Astrocyte of the cerebellum (primary cell): ENCODE measurements around the gene BOK.
"Not testable (repeated sequence)": the region's sequence is repeated elsewhere in the genome, so short reads cannot be mapped to it uniquely, and the experiment has no call there.

Source experiments
- DNase-seq: peaks from one replicate; pipeline ENCODE4 v3.0.0-alpha.2; 2011; ENCODE audit warnings: low read depth
- H3K4me3 ChIP-seq: 2 replicates; pipeline ENCODE4 v1.5.1; 2011; ENCODE audit warnings: mild to moderate bottlenecking, low read depth, low read length, moderate library complexity
- in situ Hi-C: cut with HindIII; loops from 2 replicates; pipeline ENCODE4 v1.10.0; 2017; ENCODE audit warnings: low sequenced_read_pairs
- TF ChIP-seq, protein P1 (sequence below): IDR thresholded peaks from 2 replicates; pipeline ENCODE4 v1.5.1; 2012; ENCODE audit warnings: low read length, low read depth, moderate library complexity, mild to moderate bottlenecking; ENCODE audit errors: missing control alignments

The BOK gene

DNA sequence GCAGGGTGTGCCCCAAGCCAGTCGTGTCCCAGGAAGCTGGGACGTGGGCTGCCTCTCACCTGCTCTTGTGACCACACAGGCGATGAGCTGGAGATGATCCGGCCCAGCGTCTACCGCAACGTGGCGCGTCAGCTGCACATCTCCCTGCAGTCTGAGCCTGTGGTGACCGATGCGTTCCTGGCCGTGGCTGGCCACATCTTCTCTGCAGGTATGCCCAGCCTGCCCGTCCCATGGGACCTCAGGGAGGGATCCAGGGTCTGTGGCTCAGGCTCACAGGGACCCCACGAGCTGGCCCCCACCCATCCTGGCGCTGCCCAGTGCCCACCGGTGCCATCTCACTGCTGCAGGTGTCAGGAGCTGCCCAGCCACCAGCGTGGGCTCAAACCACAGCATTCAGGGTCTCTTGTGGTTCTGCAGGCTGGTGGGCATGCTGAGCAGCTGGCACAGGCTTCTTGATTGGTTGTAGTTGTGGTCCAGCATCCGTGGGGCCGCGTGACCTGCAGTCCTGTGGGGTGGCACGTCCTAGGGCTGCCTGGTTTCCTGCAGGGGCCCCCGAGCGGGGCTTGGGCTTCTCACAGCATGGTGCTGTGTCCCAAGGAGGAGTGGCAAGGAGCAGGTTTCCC, 3.8 kb downstream of the BOK start:
- H3K4me3 ChIP-seq = no peak overlapping the region
- in situ Hi-C loops = no loop called here
- TF ChIP-seq, protein P1, sequence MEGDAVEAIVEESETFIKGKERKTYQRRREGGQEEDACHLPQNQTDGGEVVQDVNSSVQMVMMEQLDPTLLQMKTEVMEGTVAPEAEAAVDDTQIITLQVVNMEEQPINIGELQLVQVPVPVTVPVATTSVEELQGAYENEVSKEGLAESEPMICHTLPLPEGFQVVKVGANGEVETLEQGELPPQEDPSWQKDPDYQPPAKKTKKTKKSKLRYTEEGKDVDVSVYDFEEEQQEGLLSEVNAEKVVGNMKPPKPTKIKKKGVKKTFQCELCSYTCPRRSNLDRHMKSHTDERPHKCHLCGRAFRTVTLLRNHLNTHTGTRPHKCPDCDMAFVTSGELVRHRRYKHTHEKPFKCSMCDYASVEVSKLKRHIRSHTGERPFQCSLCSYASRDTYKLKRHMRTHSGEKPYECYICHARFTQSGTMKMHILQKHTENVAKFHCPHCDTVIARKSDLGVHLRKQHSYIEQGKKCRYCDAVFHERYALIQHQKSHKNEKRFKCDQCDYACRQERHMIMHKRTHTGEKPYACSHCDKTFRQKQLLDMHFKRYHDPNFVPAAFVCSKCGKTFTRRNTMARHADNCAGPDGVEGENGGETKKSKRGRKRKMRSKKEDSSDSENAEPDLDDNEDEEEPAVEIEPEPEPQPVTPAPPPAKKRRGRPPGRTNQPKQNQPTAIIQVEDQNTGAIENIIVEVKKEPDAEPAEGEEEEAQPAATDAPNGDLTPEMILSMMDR = no peak
- no peak for DNase-seq

DNA sequence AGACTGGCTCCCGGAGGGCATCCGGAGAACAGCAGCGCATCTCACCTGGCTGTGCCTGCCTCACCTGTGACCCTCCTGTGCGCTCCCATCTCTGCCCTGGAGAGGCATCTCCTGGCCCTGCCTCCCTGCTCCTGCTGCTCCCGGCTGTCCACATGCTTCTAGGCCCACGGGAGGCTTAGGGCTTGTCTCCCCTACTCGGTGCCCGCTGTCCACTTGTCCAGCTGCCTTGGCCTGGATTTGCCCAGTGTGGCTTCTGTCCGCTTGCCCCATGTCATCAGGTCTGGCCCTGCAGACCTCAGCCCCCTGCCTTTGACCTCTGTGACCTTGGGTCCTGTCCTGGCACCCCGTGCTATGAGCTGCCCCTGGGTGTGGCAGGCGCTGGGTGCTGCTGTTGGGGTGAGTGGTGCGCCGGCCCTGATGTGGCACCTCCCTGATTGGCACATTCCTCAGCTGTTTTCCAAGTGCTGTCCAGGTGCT, 4.5 kb downstream of the BOK start:
- in situ Hi-C loops = no loop called here
- no peak for DNase-seq
- TF ChIP-seq, protein P1 = no peak
- no peak overlapping the region for H3K4me3 ChIP-seq

DNA sequence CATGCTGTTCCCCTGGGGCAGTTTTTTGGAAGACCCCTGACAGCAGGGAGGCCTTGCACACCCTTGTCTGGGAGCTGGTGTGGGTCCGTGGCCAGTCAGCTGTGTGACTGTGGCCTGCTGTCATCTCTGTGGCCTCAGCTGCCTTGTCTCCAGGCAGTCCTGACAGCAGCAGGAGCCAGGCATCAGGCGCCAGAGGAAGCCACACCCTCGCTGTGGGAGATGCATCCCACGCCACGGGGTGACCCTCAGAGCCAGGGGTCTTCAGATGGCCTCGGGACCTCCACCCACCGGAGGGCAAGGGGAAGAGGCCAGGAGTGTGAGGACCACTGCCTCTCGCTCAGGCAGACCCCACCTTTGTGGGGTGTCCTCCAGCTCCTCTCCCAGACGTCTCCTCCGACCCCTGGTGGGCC, 5.0 kb downstream of the BOK start:
- DNase-seq = no peak
- in situ Hi-C loops = no loop called here
- no peak overlapping the region for H3K4me3 ChIP-seq

DNA sequence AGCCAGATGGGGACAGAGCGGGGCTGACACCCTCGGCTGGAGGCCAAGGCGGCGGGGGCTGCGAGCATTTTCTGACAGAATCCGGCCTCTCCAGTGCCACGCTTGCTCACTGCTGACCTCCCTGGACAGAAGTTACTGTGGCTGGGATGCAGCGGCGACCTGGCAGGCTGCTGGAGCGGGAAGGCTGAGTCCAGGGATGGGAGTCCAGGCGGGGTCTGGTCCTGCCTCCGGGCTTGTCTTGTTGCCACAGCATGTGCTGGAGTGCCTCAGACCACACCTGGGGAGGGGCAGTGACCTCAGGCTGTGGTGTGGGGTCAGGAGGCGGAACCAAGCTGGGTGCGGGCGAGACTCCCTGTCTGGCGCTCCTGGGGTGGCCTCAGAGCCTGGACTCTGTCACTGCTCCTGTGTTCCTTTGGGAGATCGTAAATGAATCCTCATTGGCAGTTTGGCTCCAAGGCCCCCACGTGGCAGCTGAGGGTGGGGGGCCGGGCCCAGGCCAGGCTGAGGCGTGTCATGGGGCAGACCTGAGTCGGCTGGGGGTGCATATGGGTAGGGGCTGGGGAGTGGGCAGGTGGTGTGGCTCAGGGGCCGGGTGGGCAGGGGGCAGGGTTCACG, 5.5 kb downstream of the BOK start:
- no peak overlapping the region for H3K4me3 ChIP-seq
- DNase-seq = no peak
- TF ChIP-seq, protein P1 = no peak
- in situ Hi-C loops = no loop called here

More for the DNA sequence above, 5.0 kb downstream of the BOK start:
- TF ChIP-seq, protein P1 = no peak

DNA sequence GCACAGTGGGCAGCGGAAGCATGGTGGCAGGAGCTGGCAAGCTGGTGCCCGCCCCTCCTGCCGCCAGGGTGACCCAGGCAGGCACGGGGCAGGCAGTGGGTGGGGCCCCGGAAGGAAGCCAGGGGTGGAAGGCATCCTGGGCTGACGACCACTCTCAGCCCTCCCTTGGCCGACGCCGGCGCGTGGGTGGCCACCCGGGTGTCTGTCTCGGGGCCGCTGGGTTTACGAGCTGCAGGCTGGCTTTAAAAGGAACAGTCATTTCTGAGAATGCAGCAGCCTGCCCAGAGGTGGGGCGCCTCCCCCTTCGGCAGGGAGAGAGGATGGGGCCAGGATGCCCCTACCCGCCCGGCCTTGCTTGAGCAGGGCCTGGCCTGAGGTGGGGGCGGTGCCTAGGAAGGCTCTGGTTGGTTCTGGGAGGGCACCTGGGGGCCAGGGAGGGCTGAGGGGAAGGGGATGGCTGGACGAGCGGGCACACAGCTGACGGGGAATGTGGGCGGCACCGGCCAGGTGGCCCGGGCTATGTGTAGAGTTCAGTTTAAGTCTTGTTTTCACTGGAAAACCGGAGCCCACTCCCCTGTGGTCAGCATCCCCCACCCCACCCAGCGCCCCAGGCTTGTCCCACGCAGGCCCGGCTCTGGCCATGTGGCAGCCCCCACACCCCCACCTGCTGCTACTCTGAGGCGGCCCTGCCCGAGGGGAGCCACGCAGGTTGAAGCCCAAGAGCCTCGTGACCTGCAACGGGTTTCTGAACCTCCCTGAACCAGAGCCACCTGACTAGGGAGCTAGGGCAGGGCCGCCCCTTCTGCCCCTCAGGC, 6.3 kb downstream of the BOK start:
- TF ChIP-seq, protein P1 = no peak
- no peak overlapping the region for H3K4me3 ChIP-seq
- in situ Hi-C loops = no loop called here
- DNase-seq = no peak

DNA sequence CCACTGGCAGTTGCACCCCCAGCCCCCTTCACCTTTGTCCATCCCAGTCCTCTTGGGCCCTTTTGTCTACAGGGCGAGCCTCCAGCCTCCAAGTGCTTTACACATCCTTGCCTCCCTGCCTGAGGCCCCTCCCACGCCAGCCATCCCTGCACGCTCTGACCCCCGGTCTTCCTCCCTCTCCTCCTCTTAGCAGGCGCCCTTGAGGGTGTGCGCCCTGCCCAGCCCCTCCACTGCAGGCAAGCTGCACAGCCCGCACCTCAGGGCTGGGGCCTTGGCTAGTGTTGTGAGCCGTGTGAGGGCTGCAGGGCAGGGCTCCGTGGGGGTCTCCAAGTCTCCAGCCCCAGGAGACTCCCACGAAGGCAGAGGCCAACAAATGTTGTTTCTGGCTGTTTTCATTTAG, 6.9 kb downstream of the BOK start:
- in situ Hi-C loops = no loop called here
- no peak for DNase-seq
- no peak overlapping the region for H3K4me3 ChIP-seq
- TF ChIP-seq, protein P1 = no peak

DNA sequence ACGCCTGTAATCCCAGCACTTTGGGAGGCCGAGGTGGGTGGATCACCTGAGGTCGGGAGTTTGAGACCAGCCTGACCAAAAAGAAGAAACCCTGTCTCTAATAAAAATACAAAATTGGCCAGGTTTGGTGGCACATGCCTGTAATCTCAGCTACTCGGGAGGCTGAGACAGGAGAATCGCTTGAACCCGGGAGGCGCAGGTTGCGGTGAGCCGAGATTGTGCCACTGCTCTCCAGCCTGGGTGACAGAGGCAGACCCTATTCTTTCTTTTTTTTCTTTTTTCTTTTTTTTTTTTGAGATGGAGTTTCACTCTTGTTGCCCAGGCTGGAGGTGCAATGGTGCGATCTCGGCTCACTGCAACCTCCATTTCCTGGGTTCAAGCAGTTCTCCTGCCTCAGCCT, 7.5 kb downstream of the BOK start:
- H3K4me3 ChIP-seq, in situ Hi-C loops, DNase-seq: not testable (repeated sequence)
